GM19463 (cell line): ENCODE results near the gene MYO18B.

ENCODE experiments used
- ATAC-seq: cut with Tn5 transposase; IDR thresholded peaks from one replicate; pipeline ENCODE4 v1.9.1; 2021; ENCODE audit warnings: mild to moderate bottlenecking, moderate library complexity; ENCODE audit not compliant: unreplicated experiment

The MYO18B gene

GRCh38 chr22:25712661-25713400, 29.2 kb upstream of the MYO18B start:
- no peak for ATAC-seq

GRCh38 chr22:25714070-25714469, 27.9 kb upstream of the MYO18B start:
- no peak for ATAC-seq

- ATAC-seq = no peak
Observed at GRCh38 chr22:25714739-25715138, 27.2 kb upstream of the MYO18B start.

GRCh38 chr22:25716637-25717036, 25.4 kb upstream of the MYO18B start:
- ATAC-seq = no peak

- no peak for ATAC-seq
Observed at GRCh38 chr22:25718135-25718840, 23.7 kb upstream of the MYO18B start.

GRCh38 chr22:25722223-25722622, 19.8 kb upstream of the MYO18B start:
- ATAC-seq = no peak

- ATAC-seq = no peak
Observed at GRCh38 chr22:25722626-25723025, 19.4 kb upstream of the MYO18B start.

- no peak for ATAC-seq
Observed at GRCh38 chr22:25726241-25726640, 15.7 kb upstream of the MYO18B start.

GRCh38 chr22:25728071-25728470, 13.9 kb upstream of the MYO18B start:
- ATAC-seq = no peak

GRCh38 chr22:25729016-25729995, 12.7 kb upstream of the MYO18B start:
- no peak for ATAC-seq

GRCh38 chr22:25735650-25736049, 6.3 kb upstream of the MYO18B start:
- no peak for ATAC-seq

GRCh38 chr22:25736378-25737011, 5.5 kb upstream of the MYO18B start:
- no peak for ATAC-seq

- no peak for ATAC-seq
Observed at GRCh38 chr22:25739659-25740344, 2.2 kb upstream of the MYO18B start.

- ATAC-seq = no peak
Observed at GRCh38 chr22:25742918-25743708, 1.1 kb downstream of the MYO18B start.

- no peak for ATAC-seq
Observed at GRCh38 chr22:25744694-25745093, 2.7 kb downstream of the MYO18B start.

GRCh38 chr22:25745341-25746011, 3.5 kb downstream of the MYO18B start:
- ATAC-seq = no peak

- ATAC-seq = no peak
Observed at GRCh38 chr22:25746012-25746373, 4.0 kb downstream of the MYO18B start.

- ATAC-seq = no peak
Observed at GRCh38 chr22:25747245-25747944, 5.4 kb downstream of the MYO18B start.
